ENCODE results near the gene USP24.
A peak's percentile ranks its signal among the peaks of the same experiment; 100 is the strongest.
"Not testable (repeated sequence)": the region's sequence is repeated elsewhere in the genome, so short reads cannot be mapped to it uniquely, and the experiment has no call there.

The USP24 gene

DNA sequence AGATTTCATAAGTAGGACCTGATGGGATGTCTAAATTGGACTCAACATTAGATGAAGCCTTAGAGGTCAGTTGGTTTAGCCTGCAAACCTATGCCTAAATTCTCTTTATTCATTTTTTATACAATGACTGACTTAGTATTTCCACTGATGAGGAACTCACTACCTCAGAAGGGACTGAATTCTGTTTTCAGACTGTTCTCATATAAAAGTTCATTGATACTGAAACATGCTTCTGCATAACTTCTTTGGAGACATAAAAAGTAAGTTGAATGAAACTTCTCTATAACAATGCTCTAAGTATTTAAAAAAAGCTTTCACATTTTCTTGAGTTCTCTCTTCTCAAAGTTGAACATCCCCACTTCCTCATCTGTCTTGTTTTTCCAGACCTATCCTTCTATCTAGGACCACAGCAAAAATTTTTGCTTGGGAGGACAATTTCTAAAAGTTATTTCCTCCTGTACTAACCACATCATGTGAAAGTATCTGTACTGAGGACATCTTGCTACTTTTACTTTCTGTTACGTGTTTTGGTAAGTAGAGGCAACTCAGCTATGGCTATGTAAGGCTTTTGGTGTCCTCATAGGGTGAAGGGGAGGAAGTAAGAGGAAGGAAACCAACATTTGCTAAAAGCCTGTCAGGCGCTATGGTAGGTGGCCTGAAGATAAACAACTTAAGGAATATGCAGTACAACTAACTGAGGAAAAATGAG, 64.1 kb downstream of the USP24 start:
- no peak for DNase-seq

GRCh38 chr1:55148676-55149075, 66.5 kb downstream of the USP24 start:
- DNase-seq = no peak

DNA sequence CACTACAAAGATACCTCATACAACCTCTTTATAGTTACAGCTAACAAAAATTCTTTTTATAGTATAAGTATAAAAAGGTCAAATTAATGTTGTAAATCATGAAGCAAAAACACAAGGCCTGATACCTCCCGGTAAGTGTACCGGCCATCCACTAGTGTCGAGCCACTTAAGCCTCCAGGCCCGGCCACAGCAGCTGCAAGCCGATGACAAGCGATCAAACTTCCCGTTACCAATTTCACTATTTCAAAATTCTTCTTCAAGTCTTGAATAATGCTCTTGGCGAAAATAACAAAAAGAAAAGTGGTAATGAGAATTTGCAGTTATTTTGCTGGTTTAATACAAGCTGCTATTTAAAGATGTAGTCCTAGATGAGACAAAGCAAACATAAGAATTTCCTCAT, 67.6 kb downstream of the USP24 start:
- DNase-seq = no peak

GRCh38 chr1:55146781-55147180, 68.4 kb downstream of the USP24 start:
- DNase-seq = no peak

GRCh38 chr1:55144886-55145285, 70.3 kb downstream of the USP24 start:
- DNase-seq = no peak

- DNase-seq = no peak
Measured at GRCh38 chr1:55143684-55144083, 71.5 kb downstream of the USP24 start.

DNA sequence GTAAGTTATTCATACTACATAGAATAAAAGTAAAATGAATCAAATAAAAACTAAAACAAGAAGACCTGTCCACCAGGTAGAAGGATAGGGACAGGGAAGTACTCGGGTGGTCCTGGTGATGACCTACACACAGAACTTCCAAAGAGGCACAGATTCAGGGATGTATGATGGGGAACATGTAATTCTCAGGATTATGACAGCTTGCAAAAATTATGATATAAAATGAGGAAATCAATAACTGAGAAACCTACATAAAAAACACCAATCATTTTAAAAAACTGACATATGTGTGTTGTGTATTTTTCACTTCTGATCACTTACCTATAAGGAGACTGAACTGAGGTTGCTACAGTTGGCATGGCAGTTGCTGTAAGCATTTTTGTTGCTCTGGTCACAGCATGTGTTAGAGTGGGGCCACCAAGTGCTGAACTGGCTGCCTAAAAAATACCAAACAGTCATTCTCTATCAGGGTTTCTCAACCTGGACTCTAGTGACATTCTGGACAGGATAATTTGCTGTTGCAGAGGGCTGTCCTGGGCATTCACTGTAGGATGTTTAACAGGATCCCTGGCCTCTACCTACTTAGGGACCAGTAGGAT, 73.8 kb downstream of the USP24 start:
- DNase-seq = no peak

- DNase-seq = peak; percentile 56
Measured at GRCh38 chr1:55140546-55140983, 74.6 kb downstream of the USP24 start.

DNA sequence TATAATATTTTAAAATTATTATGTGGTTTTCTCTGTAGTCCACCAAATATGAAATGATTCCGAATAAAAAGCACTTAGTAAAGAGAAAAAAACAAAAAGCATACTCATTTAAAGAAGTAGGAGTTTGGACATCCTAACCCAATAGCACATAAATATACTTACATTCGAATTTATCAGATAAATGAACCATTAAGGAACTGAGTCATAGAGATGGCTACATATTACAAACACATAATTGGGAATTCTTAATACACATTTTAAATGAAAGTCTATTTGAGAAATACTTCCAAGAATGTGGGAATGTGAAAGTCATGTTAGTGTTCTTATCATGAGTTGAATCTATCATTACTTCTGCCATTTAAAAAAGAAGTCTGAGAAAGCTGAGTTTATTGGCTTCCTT, 75.0 kb downstream of the USP24 start:
- no peak for DNase-seq

DNA sequence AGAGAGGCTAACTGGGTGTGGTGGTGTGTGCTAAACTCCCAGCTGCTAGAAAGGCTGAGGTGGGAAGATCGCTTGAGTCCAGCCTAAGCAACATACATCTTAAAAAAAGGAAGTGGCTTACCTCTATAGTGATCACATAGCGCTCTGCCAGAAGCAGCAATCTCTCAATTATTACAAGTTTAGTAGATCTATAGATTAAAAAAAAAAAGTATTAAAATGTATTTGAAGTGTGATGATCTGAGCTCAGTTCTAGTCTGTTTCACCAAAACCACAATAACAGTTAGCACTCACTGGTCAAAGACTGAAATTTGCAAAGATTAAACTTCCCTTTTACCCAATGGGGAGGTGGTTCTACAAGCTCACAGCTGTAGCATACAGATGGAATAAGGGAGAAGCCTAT, 76.3 kb downstream of the USP24 start:
- DNase-seq = no peak

DNA sequence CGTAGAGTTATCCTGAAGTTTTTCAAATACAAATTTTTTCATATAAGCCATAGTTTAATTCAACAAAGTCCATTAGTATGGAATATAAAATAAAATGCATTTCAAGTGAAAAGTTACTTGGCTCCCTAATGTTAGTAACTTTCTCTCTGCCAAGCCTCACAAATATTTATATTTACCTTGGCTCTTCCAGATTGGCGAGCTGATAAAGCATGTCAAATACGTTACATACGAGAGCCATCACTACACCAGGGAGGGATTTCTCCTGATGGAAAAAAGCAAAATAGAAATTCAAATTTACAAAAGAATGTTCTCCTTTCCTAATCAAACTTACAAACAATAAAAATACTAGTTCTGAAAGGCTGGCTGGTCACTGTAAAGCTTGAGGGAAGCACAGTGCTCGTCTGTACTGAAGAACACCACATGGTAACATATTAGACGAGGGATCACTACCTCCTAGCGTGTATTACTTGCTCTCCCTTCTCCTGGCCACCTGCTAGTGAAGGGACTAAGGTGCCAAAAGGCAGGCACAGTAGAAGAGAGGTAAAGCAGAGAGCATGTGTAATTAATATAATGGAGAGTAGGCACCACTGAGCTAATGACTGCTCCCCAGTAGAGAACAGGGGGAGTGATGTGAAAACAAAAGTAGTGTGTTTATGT, 80.9 kb downstream of the USP24 start:
- no peak for DNase-seq

GRCh38 chr1:55131801-55132200, 83.4 kb downstream of the USP24 start:
- no peak for DNase-seq

GRCh38 chr1:55131218-55131617, 83.9 kb downstream of the USP24 start:
- no peak for DNase-seq

- peak; percentile 50 for DNase-seq
Measured at GRCh38 chr1:55129194-55129728, 85.9 kb downstream of the USP24 start.

GRCh38 chr1:55128418-55128995, 86.7 kb downstream of the USP24 start:
- DNase-seq = no peak

GRCh38 chr1:55127827-55128343, 87.3 kb downstream of the USP24 start:
- DNase-seq = no peak

GRCh38 chr1:55124470-55124869, 90.7 kb downstream of the USP24 start:
- DNase-seq = no peak

GRCh38 chr1:55120538-55120937, 94.6 kb downstream of the USP24 start:
- no peak for DNase-seq

DNA sequence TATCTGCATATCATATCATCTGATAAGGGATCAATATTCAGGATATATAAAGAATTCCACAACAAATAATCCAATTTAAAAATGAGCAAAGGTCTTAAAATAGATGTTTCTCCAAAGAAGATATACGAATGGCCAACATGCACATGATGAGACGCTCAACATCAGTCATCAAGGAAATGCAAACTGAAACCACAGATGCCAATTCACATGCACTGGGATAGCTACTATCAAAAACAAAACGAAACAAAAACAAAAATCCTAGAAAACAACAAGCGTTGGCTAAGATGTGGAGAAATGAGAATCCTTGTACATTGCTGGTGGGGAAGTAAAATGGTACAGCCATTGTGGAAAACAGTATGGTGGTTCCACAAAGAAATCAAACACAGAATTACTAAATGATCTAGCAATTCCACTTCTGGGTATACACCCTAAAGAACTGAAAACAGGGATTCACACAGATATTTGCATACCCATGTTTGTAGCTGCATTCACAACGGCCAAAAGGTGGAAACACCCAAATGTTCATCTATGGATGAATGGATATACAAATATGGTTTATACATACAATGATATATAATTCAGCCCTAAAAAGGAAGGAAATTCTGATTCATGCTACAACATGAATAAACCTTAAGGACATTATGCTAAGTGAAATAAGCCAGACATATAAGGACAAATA, 96.4 kb downstream of the USP24 start:
- no peak for DNase-seq

- DNase-seq = no peak
Measured at GRCh38 chr1:55117941-55118340, 97.2 kb downstream of the USP24 start.

- not testable (repeated sequence) for DNase-seq
Measured at GRCh38 chr1:55109005-55109404, 106.2 kb downstream of the USP24 start.

- no peak for DNase-seq
Measured at GRCh38 chr1:55107101-55107500, 108.1 kb downstream of the USP24 start.

- DNase-seq = no peak
Measured at GRCh38 chr1:55103891-55104290, 111.3 kb downstream of the USP24 start.

Measured in NCI-H226 (cell line).